Liver (tissue), 3 donors: Measurements from ENCODE around the gene WSCD2.

ENCODE experiments used
- ATF3 ChIP-seq: IDR thresholded peaks from 2 replicates; pipeline ENCODE4 v1.6.1; 2016; ENCODE audit warnings: antibody characterized with exemption
- JUND ChIP-seq, 2 donors: IDR thresholded peaks; 2 replicates each; pipeline ENCODE4 v1.6.1; 2016; ENCODE audit warnings: antibody characterized with exemption in 2 of 2
- TF ChIP-seq, protein P1 (sequence below): fragments of 150-350 bp; IDR thresholded peaks from 2 replicates; pipeline ENCODE4 v1.5.1; 2017; ENCODE audit warnings: improper control_type of control experiment, low read depth, low read length; ENCODE audit not compliant: missing input control
- donor health status: healthy.
- donor health status: healthy.

- no peak for TF ChIP-seq JUND (IDR thresholded peaks at IDR 0.05)
- no peak for TF ChIP-seq ATF3
- TF ChIP-seq, protein P1, sequence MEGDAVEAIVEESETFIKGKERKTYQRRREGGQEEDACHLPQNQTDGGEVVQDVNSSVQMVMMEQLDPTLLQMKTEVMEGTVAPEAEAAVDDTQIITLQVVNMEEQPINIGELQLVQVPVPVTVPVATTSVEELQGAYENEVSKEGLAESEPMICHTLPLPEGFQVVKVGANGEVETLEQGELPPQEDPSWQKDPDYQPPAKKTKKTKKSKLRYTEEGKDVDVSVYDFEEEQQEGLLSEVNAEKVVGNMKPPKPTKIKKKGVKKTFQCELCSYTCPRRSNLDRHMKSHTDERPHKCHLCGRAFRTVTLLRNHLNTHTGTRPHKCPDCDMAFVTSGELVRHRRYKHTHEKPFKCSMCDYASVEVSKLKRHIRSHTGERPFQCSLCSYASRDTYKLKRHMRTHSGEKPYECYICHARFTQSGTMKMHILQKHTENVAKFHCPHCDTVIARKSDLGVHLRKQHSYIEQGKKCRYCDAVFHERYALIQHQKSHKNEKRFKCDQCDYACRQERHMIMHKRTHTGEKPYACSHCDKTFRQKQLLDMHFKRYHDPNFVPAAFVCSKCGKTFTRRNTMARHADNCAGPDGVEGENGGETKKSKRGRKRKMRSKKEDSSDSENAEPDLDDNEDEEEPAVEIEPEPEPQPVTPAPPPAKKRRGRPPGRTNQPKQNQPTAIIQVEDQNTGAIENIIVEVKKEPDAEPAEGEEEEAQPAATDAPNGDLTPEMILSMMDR: no peak
Measured at GRCh38 chr12:108196319-108196718, 67.2 kb downstream of the WSCD2 start.
